ENCODE data around the gene ASB16.

Gene ASB16

GRCh38 chr17:44171931-44172455, 1.5 kb downstream of the ASB16 start:
- TF ChIP-seq CTCF (IDR thresholded peaks at IDR 0.05; ENCODE audit: low read depth, low read length, missing control alignments) = no peak
- no peak for DNase-seq (ENCODE audit: low read depth)
- H3K4me3 ChIP-seq (ENCODE audit: low read depth, low read length) = no peak overlapping the region

GRCh38 chr17:44174427-44174826, 3.9 kb downstream of the ASB16 start:
- TF ChIP-seq CTCF (IDR thresholded peaks at IDR 0.05; ENCODE audit: low read depth, low read length, missing control alignments) = no peak
- no peak overlapping the region for H3K4me3 ChIP-seq (ENCODE audit: low read depth, low read length)
- DNase-seq (ENCODE audit: low read depth) = no peak

GRCh38 chr17:44176257-44176656, 5.8 kb downstream of the ASB16 start:
- H3K4me3 ChIP-seq (ENCODE audit: low read depth, low read length) = no peak overlapping the region
- no peak for TF ChIP-seq CTCF (IDR thresholded peaks at IDR 0.05; ENCODE audit: low read depth, low read length, missing control alignments)
- DNase-seq (ENCODE audit: low read depth) = no peak

- no peak for DNase-seq (ENCODE audit: low read depth)
- TF ChIP-seq CTCF (IDR thresholded peaks at IDR 0.05; ENCODE audit: low read depth, low read length, missing control alignments) = no peak
- no peak overlapping the region for H3K4me3 ChIP-seq (ENCODE audit: low read depth, low read length)
These were observed 6.4 kb downstream of the ASB16 start for GRCh38 chr17:44176671-44177501.

GRCh38 chr17:44177640-44178039, 7.1 kb downstream of the ASB16 start:
- DNase-seq (ENCODE audit: low read depth) = no peak
- H3K4me3 ChIP-seq (ENCODE audit: low read depth, low read length) = no peak overlapping the region
- TF ChIP-seq CTCF (IDR thresholded peaks at IDR 0.05; ENCODE audit: low read depth, low read length, missing control alignments) = no peak

GRCh38 chr17:44178133-44178532, 7.6 kb downstream of the ASB16 start:
- H3K4me3 ChIP-seq (ENCODE audit: low read depth, low read length) = no peak overlapping the region
- no peak for TF ChIP-seq CTCF (IDR thresholded peaks at IDR 0.05; ENCODE audit: low read depth, low read length, missing control alignments)
- no peak for DNase-seq (ENCODE audit: low read depth)

- no peak for TF ChIP-seq CTCF (IDR thresholded peaks at IDR 0.05; ENCODE audit: low read depth, low read length, missing control alignments)
- no peak overlapping the region for H3K4me3 ChIP-seq (ENCODE audit: low read depth, low read length)
- no peak for DNase-seq (ENCODE audit: low read depth)
These were observed 12.5 kb downstream of the ASB16 start for GRCh38 chr17:44183024-44183423.

All from GM12864 (cell line).